MM.1S (cell line): ENCODE data around the gene PRKCE.

ENCODE experiments used
- DNase-seq: peaks from one replicate; pipeline ENCODE4 v3.0.0-alpha.2; 2015
- H2AFZ ChIP-seq: fragments of 300-600 bp; sonication (generic); 2 replicates; pipeline ENCODE4 v1.6.0; 2016; ENCODE audit warnings: antibody characterized with exemption, low read length
- H3F3A ChIP-seq: fragments of 300-600 bp; sonication (generic); 2 replicates; pipeline ENCODE4 v1.6.1; 2016; ENCODE audit warnings: mild to moderate bottlenecking, antibody characterized with exemption, low read length, moderate library complexity, mixed read lengths; ENCODE audit not compliant: insufficient read depth
- H3K27ac ChIP-seq: fragments of 300-600 bp; sonication (generic); 2 replicates; pipeline ENCODE4 v1.5.1; 2016; ENCODE audit warnings: mild to moderate bottlenecking, low read length
- H3K27me3 ChIP-seq: fragments of 300-600 bp; sonication (generic); replicated peaks from 2 replicates; pipeline ENCODE4 v1.6.0; 2016; ENCODE audit warnings: low read length; ENCODE audit not compliant: insufficient read depth
- H3K36me3 ChIP-seq: fragments of 300-600 bp; sonication (generic); replicated peaks from 2 replicates; pipeline ENCODE4 v1.6.1; 2016; ENCODE audit warnings: mild to moderate bottlenecking, low read length, mixed read lengths; ENCODE audit not compliant: insufficient read depth
- H3K4me1 ChIP-seq: fragments of 300-600 bp; sonication (generic); 2 replicates; pipeline ENCODE4 v1.6.1; 2016; ENCODE audit warnings: low read length, mixed read lengths
- H3K4me2 ChIP-seq: fragments of 300-600 bp; sonication (generic); 2 replicates; pipeline ENCODE4 v1.6.0; 2016; ENCODE audit warnings: low read depth, low read length
- H3K4me3 ChIP-seq: fragments of 300-600 bp; sonication (generic); 2 replicates; pipeline ENCODE4 v1.5.1; 2016; ENCODE audit warnings: low read length, mixed read lengths
- H3K79me2 ChIP-seq: fragments of 300-600 bp; sonication (generic); 2 replicates; pipeline ENCODE4 v1.6.1; 2016; ENCODE audit warnings: mixed run types, low read length, mixed read lengths
- H3K9ac ChIP-seq: fragments of 300-600 bp; sonication (generic); 2 replicates; pipeline ENCODE4 v1.6.1; 2016; ENCODE audit warnings: low read length, mixed read lengths
- H3K9me2 ChIP-seq: fragments of 300-600 bp; sonication (generic); replicated peaks from 2 replicates; pipeline ENCODE4 v1.6.1; 2016; ENCODE audit warnings: mild to moderate bottlenecking, low read length, mixed read lengths; ENCODE audit not compliant: insufficient read depth
- H3K9me3 ChIP-seq: fragments of 300-600 bp; sonication (generic); replicated peaks from 2 replicates; pipeline ENCODE4 v1.6.1; 2016; ENCODE audit warnings: mild to moderate bottlenecking, low read length, mixed read lengths; ENCODE audit not compliant: insufficient read depth
- H4K20me1 ChIP-seq: fragments of 300-600 bp; sonication (generic); 2 replicates; pipeline ENCODE4 v1.6.1; 2016; ENCODE audit warnings: mild to moderate bottlenecking, low read length, moderate library complexity, mixed read lengths; ENCODE audit not compliant: insufficient read depth
- EZH2 ChIP-seq: fragments of 300-600 bp; sonication (generic); optimal IDR thresholded peaks from 2 replicates; pipeline ENCODE3; 2017; ENCODE audit warnings: low read depth, mild to moderate bottlenecking, antibody characterized with exemption, low read length, mixed read lengths
- EZH2phosphoT487 ChIP-seq: fragments of 300-600 bp; sonication (generic); IDR thresholded peaks from 2 replicates; pipeline ENCODE4 v1.6.1; 2018; ENCODE audit warnings: antibody characterized with exemption, low read length
- TF ChIP-seq, protein P1 (sequence below): fragments of 300-600 bp; sonication (generic); IDR thresholded peaks from 2 replicates; pipeline ENCODE4 v1.5.1; 2016; ENCODE audit warnings: antibody characterized with exemption, low read length, mixed read lengths

The PRKCE gene

DNA sequence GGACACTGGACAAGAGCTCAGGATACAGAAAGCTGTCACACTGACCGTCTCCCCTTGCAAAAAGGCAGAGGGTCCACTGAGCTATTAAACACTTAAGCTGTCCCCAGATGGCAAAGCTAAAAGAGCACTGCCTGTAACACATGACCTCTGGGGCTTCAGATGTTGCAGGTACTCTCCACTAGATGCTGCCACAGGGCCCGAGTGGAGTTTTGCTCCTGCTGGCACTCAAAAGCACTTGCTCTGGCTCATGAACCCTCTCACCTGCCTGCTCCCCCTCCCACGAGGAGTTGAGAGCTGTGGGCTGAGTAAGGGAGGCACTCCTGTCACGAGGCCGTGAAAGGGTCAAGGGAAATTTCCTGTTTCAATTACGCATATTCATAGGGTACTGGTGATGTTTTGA is 227.9 kb downstream of the PRKCE start:
- H2AFZ ChIP-seq: no peak overlapping the region
- H3F3A ChIP-seq: no peaks in the 10 kb centered on the region
- no peaks in the 10 kb centered on the region for H3K4me1 ChIP-seq
- no peaks in the 10 kb centered on the region for H3K9me2 ChIP-seq
- H3K36me3 ChIP-seq: no peaks in the 10 kb centered on the region
- TF ChIP-seq EZH2phosphoT487 (no peak), EZH2 (no peak)
- TF ChIP-seq, protein P1, sequence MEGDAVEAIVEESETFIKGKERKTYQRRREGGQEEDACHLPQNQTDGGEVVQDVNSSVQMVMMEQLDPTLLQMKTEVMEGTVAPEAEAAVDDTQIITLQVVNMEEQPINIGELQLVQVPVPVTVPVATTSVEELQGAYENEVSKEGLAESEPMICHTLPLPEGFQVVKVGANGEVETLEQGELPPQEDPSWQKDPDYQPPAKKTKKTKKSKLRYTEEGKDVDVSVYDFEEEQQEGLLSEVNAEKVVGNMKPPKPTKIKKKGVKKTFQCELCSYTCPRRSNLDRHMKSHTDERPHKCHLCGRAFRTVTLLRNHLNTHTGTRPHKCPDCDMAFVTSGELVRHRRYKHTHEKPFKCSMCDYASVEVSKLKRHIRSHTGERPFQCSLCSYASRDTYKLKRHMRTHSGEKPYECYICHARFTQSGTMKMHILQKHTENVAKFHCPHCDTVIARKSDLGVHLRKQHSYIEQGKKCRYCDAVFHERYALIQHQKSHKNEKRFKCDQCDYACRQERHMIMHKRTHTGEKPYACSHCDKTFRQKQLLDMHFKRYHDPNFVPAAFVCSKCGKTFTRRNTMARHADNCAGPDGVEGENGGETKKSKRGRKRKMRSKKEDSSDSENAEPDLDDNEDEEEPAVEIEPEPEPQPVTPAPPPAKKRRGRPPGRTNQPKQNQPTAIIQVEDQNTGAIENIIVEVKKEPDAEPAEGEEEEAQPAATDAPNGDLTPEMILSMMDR: peak; percentile 14
- no peaks in the 10 kb centered on the region for H3K27me3 ChIP-seq
- no peak overlapping the region for H3K4me3 ChIP-seq
- no peak overlapping the region for H3K9ac ChIP-seq
- no peak overlapping the region for H3K4me2 ChIP-seq
- no peaks in the 10 kb centered on the region for H3K9me3 ChIP-seq
- no peaks in the 10 kb centered on the region for H4K20me1 ChIP-seq
- DNase-seq: no peak
- H3K27ac ChIP-seq: no peak overlapping the region
- no peaks in the 10 kb centered on the region for H3K79me2 ChIP-seq

DNA sequence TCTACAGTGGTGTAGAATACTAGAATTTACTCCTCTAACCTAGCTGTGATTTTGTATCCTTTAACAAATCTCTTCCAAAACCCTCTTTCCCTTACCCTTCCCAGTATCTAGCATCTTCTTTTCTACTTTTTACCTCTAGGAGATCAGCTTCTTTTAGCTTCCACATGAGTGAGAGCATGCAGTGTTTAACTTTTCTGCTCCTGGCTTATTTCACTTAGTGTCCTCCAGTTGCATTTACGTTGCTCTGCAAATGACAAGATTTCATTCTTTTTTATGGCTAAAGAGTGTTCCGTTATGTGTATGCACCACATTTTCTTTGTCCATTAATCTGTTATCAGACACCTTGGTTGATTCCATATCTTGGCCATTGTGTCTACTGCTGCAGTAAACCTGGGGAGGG is 228.5 kb downstream of the PRKCE start:
- no peaks in the 10 kb centered on the region for H4K20me1 ChIP-seq
- TF ChIP-seq EZH2phosphoT487 (no peak), EZH2 (no peak)
- TF ChIP-seq, protein P1: no peak
- H3K79me2 ChIP-seq: no peaks in the 10 kb centered on the region

DNA sequence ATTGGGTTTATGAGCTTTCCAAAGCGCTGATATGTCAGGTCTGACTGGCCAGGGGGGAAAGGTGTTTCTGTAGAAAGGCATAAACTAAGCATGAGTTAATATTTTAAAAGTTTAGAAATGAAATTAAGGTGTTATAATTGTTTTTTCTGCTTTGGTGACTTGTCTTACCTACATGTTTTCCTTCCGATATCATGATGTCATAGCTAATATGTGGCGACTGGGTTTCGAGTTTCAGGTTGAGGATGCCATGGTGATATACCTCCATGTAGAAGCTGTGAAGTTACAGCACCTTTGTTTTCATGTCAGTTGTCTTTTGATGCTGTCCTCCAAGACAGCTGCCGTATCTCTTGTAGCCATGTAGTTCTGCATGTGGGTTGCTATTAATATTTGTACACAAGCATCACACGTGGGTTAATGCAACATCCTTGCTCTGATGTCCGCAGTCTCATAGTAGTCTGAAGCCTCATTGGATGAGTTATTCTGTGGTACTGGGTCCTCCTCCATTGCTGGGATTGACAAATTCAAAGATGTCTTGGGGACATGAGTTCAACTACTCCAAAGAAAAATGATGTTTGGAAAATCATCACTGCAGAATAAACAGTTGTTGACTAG is 230.6 kb downstream of the PRKCE start:
- H4K20me1 ChIP-seq: no peaks in the 10 kb centered on the region
- no peak for DNase-seq
- no peak overlapping the region for H3K27ac ChIP-seq
- no peaks in the 10 kb centered on the region for H3K4me1 ChIP-seq
- H3K36me3 ChIP-seq: no peaks in the 10 kb centered on the region
- H3K9ac ChIP-seq: no peak overlapping the region
- no peak overlapping the region for H2AFZ ChIP-seq
- no peaks in the 10 kb centered on the region for H3F3A ChIP-seq
- H3K4me3 ChIP-seq: no peak overlapping the region
- H3K9me2 ChIP-seq: no peaks in the 10 kb centered on the region
- H3K9me3 ChIP-seq: no peaks in the 10 kb centered on the region
- TF ChIP-seq EZH2phosphoT487: no peak
- TF ChIP-seq, protein P1: no peak
- H3K4me2 ChIP-seq: no peak overlapping the region
- H3K27me3 ChIP-seq: no peaks in the 10 kb centered on the region
- H3K79me2 ChIP-seq: no peaks in the 10 kb centered on the region

More for the DNA sequence above, 228.5 kb downstream of the PRKCE start:
- H3K36me3 ChIP-seq: no peaks in the 10 kb centered on the region
- no peak overlapping the region for H3K27ac ChIP-seq
- H3K9ac ChIP-seq: no peak overlapping the region
- H3K9me2 ChIP-seq: no peaks in the 10 kb centered on the region
- H3F3A ChIP-seq: no peaks in the 10 kb centered on the region
- H3K4me2 ChIP-seq: no peak overlapping the region
- H3K9me3 ChIP-seq: no peaks in the 10 kb centered on the region
- no peaks in the 10 kb centered on the region for H3K4me1 ChIP-seq
- no peak for DNase-seq
- no peak overlapping the region for H2AFZ ChIP-seq
- H3K4me3 ChIP-seq: no peak overlapping the region
- H3K27me3 ChIP-seq: no peaks in the 10 kb centered on the region
